Measurements from ENCODE around the gene STX11. TPM values are rescaled to one million over a fixed set of nuclear protein-coding genes. Genes with fewer than 3 reads are reported as not detected.

The STX11 gene
- polyA plus RNA-seq, 1 donor from 2014 or later = not detected

GRCh38 chr6:144153971-144154370 is 3.7 kb downstream of the STX11 start:
- Histone ChIP-seq H3K9ac (ENCODE audit: low read length) (no peak overlapping the region), H2AFZ (ENCODE audit: low read depth, low read length) (no peak overlapping the region), H3K9me2 (ENCODE audit: insufficient read depth, low read length) (no peaks in the 10 kb centered on the region), H3K9me3 (ENCODE audit: low read length) (no peaks in the 10 kb centered on the region), H4K20me1 (ENCODE audit: insufficient read depth) (no peaks in the 10 kb centered on the region), H3K4me3 (ENCODE audit: low read length) (no peak overlapping the region), H3K79me2 (replicated peaks; ENCODE audit: insufficient read depth, low read length) (no peaks in the 10 kb centered on the region), H3K27ac (ENCODE audit: low read length) (no peak overlapping the region), H3F3A (ENCODE audit: insufficient read depth, low read length, poor library complexity, severe bottlenecking) (no peaks in the 10 kb centered on the region), H3K4me2 (ENCODE audit: low read length) (no peak overlapping the region), H3K27me3 (ENCODE audit: insufficient read depth, low read depth, low read length) (peaks cover 31% of the 10 kb centered on the region), H3K36me3 (ENCODE audit: insufficient read depth, low read length) (no peaks in the 10 kb centered on the region)
- TF ChIP-seq EZH2 (IDR thresholded peaks at IDR 0.05; ENCODE audit: borderline replicate concordance, insufficient read depth, low read length, poor library complexity, severe bottlenecking) (no peak), POLR2AphosphoS5 (IDR thresholded peaks at IDR 0.05) (no peak), EP300 (conservative IDR thresholded peaks at IDR 0.05; ENCODE audit: poor library complexity, severe bottlenecking) (no peak), RAD21 (conservative IDR thresholded peaks at IDR 0.05) (no peak), TAF1 (IDR thresholded peaks at IDR 0.05; ENCODE audit: low read depth) (no peak), CTCF (IDR thresholded peaks at IDR 0.05; ENCODE audit: poor library complexity, severe bottlenecking) (no peak), REST (IDR thresholded peaks at IDR 0.05; ENCODE audit: borderline replicate concordance) (no peak), SMC3 (conservative IDR thresholded peaks at IDR 0.05; ENCODE audit: poor library complexity) (no peak), MXI1 (conservative IDR thresholded peaks at IDR 0.05; ENCODE audit: poor library complexity, severe bottlenecking) (no peak)

GRCh38 chr6:144155529-144155928 is 5.2 kb downstream of the STX11 start:
- no peak overlapping the region for H3K4me2 ChIP-seq (ENCODE audit: low read length)
- H4K20me1 ChIP-seq (ENCODE audit: insufficient read depth) = no peaks in the 10 kb centered on the region
- no peaks in the 10 kb centered on the region for H3K79me2 ChIP-seq (replicated peaks; ENCODE audit: insufficient read depth, low read length)
- no peak overlapping the region for H3K4me3 ChIP-seq (ENCODE audit: low read length)
- H3K27ac ChIP-seq (ENCODE audit: low read length) = no peak overlapping the region
- H3F3A ChIP-seq (ENCODE audit: insufficient read depth, low read length, poor library complexity, severe bottlenecking) = no peaks in the 10 kb centered on the region
- H2AFZ ChIP-seq (ENCODE audit: low read depth, low read length) = no peak overlapping the region
- no peak overlapping the region for H3K9ac ChIP-seq (ENCODE audit: low read length)
- H3K9me3 ChIP-seq (ENCODE audit: low read length) = no peaks in the 10 kb centered on the region
- TF ChIP-seq MXI1 (conservative IDR thresholded peaks at IDR 0.05; ENCODE audit: poor library complexity, severe bottlenecking) (no peak), SMC3 (conservative IDR thresholded peaks at IDR 0.05; ENCODE audit: poor library complexity) (no peak), EZH2 (IDR thresholded peaks at IDR 0.05; ENCODE audit: borderline replicate concordance, insufficient read depth, low read length, poor library complexity, severe bottlenecking) (no peak), RAD21 (conservative IDR thresholded peaks at IDR 0.05) (no peak), POLR2AphosphoS5 (IDR thresholded peaks at IDR 0.05) (no peak), TAF1 (IDR thresholded peaks at IDR 0.05; ENCODE audit: low read depth) (no peak), CTCF (IDR thresholded peaks at IDR 0.05; ENCODE audit: poor library complexity, severe bottlenecking) (no peak), REST (IDR thresholded peaks at IDR 0.05; ENCODE audit: borderline replicate concordance) (no peak), EP300 (conservative IDR thresholded peaks at IDR 0.05; ENCODE audit: poor library complexity, severe bottlenecking) (no peak)
- no peaks in the 10 kb centered on the region for H3K9me2 ChIP-seq (ENCODE audit: insufficient read depth, low read length)
- no peaks in the 10 kb centered on the region for H3K36me3 ChIP-seq (ENCODE audit: insufficient read depth, low read length)
- H3K27me3 ChIP-seq (ENCODE audit: insufficient read depth, low read depth, low read length) = peaks cover 18% of the 10 kb centered on the region

All from neural cell (in vitro differentiated cells).